Suprapubic skin (tissue), 4 donors: Measurements from ENCODE around the gene SSNA1.

ENCODE experiments used
- CTCF ChIP-seq, 2 donors: fragments of 200-600 bp in 1 of 2; fragments of 450-650 bp in 1 of 2; sonication (generic) in 1 of 2; IDR thresholded peaks; one replicate each; pipeline ENCODE4 v1.5.1; 2016 to 2019; ENCODE audit warnings: antibody characterized with exemption in 2 of 2, mild to moderate bottlenecking in 1 of 2, moderate library complexity in 1 of 2
- EP300 ChIP-seq: sonication (generic); formaldehyde crosslinking; IDR thresholded peaks from one replicate; pipeline ENCODE4 v1.6.1; 2017; ENCODE audit warnings: antibody characterized with exemption
- POLR2A ChIP-seq, 2 donors: fragments of 450-650 bp; IDR thresholded peaks; one replicate each; pipeline ENCODE4 v1.6.1; 2017; ENCODE audit warnings: antibody characterized with exemption in 2 of 2, mild to moderate bottlenecking in 2 of 2, moderate library complexity in 2 of 2
- POLR2AphosphoS5 ChIP-seq, 3 donors: sonication (generic); formaldehyde crosslinking; IDR thresholded peaks; one replicate each; pipeline ENCODE4 v1.6.1; 2017; ENCODE audit warnings: antibody characterized with exemption in 3 of 3

- no peak for TF ChIP-seq EP300
- TF ChIP-seq POLR2A (IDR thresholded peaks at IDR 0.05) = no peak
- no peak for TF ChIP-seq POLR2AphosphoS5 (IDR thresholded peaks at IDR 0.05)
- no peak for TF ChIP-seq CTCF (IDR thresholded peaks at IDR 0.05)
Measured at GRCh38 chr9:137158625-137159024, 29.9 kb upstream of the SSNA1 start.
